Measurements from ENCODE around the gene BARX2.
A peak's percentile ranks its signal among the peaks of the same experiment; 100 is the strongest.
"Not testable (repeated sequence)": the region's sequence is repeated elsewhere in the genome, so short reads cannot be mapped to it uniquely, and the experiment has no call there.

BARX2 gene, protein sequence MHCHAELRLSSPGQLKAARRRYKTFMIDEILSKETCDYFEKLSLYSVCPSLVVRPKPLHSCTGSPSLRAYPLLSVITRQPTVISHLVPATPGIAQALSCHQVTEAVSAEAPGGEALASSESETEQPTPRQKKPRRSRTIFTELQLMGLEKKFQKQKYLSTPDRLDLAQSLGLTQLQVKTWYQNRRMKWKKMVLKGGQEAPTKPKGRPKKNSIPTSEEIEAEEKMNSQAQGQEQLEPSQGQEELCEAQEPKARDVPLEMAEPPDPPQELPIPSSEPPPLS

DNA sequence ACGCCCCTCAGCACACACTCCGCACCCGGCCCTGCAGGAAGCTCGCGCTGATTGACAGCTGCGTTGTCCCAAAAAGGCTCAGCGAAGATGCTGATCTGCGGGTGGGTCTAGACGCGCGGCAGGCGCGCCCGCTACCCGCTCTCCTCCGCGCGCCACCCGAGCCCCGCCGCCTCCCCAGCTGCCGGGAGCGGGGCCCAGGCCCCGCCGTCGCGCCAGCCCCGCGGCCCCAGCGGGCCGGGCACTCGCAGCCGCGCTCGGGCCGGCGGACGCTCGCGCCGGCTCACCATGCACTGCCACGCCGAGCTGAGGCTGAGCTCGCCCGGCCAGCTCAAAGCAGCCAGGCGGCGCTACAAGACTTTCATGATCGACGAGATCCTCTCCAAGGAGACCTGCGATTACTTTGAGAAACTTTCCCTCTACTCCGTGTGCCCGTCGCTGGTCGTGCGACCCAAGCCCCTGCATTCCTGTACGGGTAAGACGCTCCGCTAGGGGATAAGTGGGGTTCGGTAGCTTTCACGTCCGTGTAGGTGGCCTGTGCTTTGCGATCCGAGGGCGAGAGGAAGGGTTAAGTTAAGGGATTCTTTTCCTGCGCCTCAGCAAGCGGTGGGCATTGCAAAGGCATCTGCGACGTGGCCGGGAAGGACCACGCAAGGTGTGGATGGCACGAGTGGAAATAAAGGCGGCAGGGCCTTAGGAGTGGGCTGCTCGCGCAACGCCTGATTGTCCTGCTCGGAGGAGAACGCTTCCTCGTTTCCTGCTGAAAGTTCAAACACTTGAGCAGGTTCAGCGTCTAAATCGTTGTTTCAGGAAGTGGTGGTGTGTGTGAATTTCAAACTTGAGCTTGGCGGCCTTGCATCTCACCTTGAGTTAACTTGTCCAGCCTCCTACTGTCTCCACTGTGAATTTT lies at the start of gene BARX2:
TSS of gene BARX2 (plus strand) at position 98 of the 907 bp plus-strand sequence. CDS start at position 286, 188 bp downstream.
- DNase-seq (ENCODE audit: low read depth), result peak; percentile 57

DNA sequence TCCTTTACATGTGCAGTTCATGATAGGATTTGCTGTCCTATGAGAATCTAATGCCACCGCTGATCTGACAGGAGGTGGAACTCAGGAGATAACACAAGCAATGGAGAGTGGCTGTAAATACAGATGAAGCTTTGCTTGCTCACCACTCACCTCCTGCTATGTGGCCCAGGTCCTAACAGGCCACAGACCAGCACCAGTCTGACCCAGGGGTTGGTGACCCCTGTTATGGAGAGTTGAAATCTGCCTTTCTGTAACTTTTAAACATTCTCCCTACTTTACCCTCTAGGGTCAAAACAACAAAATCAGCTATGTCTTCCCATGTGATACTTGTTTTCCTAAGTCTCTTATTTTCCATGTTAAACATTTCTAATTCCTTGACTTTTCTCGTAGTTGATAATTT lies 48.7 kb upstream of the BARX2 start:
- no peak for DNase-seq (ENCODE audit: low read depth)

DNA sequence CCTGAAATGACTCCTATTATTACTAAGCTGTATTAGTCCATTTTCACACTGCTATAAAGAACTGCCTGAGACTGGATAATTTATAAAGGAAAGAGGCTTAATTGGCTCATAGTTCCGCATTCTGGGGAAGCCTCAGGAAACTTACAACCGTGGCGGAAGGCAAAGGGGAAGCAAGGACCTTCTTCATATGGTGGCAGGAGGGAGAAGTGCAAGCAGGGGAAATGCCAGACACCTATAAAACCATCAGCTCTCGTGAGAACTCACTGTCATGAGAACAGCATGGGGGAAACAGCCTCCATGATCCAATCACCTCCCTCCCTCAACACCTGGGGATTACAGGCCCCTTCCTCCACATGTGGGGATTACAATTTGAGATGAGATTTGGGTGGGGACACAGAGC lies 47.9 kb upstream of the BARX2 start:
- not testable (repeated sequence) for DNase-seq (ENCODE audit: low read depth)

GRCh38 chr11:129328756-129329155 lies 46.9 kb upstream of the BARX2 start:
- no peak for DNase-seq (ENCODE audit: low read depth)

- peak; percentile 24 for DNase-seq (ENCODE audit: low read depth)
These were observed 44.4 kb upstream of the BARX2 start for GRCh38 chr11:129331217-129331616.

DNA sequence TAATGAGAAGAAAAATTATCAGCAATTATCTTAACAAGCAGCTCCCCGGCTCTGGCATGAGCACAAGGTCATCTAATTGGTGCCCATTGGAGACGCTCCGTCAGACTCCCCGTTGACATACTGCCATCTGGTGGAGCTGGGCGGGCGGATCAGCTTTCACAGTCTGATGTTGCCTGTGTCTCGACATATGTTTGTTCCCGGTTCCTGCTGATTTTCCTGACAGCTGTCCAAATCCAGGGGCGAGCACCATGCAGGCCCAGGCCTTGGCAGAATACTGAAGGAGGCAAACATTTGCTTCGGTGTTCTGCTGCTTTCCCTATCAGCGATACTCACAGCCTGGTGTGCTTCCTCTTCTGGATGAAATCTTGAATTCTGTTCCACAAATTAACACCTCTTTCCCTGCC lies 43.8 kb upstream of the BARX2 start:
- peak; percentile 72 for DNase-seq (ENCODE audit: low read depth)

DNA sequence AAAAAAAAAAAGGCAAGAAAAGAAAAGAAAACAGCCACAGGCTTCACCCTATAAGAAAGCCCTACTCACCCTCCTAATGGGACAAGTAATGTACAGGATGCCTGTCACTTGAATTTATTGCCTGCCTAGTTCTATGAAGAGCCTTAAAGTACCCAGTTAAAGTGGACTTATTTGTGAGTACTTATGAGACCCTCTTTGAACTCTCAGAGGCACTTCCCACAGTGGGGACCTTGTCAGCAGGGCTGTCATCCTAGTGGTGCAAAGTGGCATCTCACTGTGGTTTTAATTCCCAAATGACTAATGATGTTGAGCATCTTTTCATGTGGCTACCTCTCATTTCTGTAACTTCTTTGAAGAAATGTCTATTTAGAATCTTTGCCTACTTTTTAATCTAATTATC lies 41.8 kb upstream of the BARX2 start:
- DNase-seq (ENCODE audit: low read depth), result no peak

- not testable (repeated sequence) for DNase-seq (ENCODE audit: low read depth)
These were observed 31.2 kb upstream of the BARX2 start for GRCh38 chr11:129344301-129344940.

- DNase-seq (ENCODE audit: low read depth), result peak; percentile 12
These were observed 28.7 kb upstream of the BARX2 start for GRCh38 chr11:129346916-129347315.

DNA sequence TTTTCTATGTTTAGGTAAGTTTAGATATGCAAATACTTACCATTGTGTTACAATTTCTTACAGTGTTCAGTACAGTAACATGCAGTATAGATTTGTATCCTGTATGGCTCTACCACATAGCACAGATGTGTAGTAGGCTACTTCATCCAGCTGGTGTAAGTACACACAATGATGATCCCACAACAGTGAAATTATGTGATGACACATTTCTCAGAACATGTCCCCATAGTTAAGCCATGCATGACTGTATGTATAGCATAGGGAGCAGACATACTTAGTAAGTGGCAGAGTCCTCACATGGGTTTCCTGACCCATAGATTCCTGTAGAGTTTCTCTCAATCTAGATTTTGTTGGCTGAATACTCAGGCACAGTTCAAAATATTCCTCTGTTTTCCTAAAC lies 26.8 kb upstream of the BARX2 start:
- DNase-seq (ENCODE audit: low read depth), result no peak

DNA sequence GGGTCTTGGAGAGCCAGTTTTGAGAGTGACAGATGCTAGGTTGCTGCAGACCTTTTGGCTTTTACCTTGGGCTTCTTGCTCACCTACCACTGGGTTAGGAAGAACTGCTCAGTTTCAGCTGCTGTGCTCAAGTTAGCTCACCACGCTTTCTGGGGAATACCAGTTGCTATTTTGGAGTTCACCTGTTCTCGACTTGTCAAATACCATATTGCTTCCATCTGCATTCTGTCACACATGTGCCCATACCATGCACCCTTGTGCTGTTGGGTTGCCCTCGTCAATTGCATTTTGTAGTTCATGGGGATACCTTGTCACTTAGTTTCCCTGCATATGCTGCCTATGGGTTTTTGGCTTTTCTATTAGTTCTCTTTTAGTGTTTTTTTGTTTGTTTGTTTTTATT lies 23.0 kb upstream of the BARX2 start:
- DNase-seq (ENCODE audit: low read depth), result no peak

DNA sequence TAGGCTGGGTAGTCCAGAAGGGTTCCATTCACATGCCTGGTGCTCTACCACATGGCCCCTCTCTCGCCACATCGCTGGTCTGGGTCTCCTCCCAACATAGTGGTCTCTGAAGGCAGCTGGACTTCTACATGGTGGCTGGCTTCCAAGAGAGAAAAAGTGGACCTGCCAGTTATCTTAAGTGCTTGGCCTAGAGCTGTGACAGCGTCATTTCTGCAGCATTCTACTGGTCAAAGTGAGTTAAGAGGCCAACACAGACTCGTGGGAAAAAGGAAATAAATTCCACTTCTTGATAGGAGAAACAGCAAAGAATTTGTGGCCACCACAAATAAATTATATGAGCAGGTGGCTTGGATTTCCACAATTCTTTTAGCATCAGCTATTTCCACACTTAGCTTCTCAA lies 21.0 kb upstream of the BARX2 start:
- no peak for DNase-seq (ENCODE audit: low read depth)

- no peak for DNase-seq (ENCODE audit: low read depth)
These were observed 15.9 kb upstream of the BARX2 start for GRCh38 chr11:129359748-129360147.

GRCh38 chr11:129364143-129364654 lies 11.4 kb upstream of the BARX2 start:
- peak; percentile 73 for DNase-seq (ENCODE audit: low read depth)

DNA sequence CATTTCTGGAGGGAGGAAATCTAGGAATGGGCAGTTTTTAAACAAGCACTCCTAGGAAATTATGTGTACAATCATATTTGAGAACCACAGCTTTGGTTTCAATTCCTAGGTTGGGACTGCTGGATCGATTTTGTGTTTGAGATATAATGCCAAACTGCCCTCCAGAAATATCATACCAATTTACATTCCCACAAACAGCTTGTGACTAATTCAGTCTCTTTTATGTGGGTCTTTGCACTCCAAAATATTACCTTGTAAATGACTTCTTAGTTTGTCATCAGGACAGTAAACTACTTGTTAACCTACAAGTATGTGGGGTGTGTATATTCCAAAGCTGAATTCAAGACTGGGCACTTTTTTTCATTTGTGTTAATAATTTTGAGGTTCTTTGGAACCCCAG lies 9.8 kb upstream of the BARX2 start:
- DNase-seq (ENCODE audit: low read depth), result no peak

- no peak for DNase-seq (ENCODE audit: low read depth)
These were observed 8.7 kb upstream of the BARX2 start for GRCh38 chr11:129366737-129367597.

- DNase-seq (ENCODE audit: low read depth), result no peak
These were observed 6.6 kb upstream of the BARX2 start for GRCh38 chr11:129368889-129369672.

DNA sequence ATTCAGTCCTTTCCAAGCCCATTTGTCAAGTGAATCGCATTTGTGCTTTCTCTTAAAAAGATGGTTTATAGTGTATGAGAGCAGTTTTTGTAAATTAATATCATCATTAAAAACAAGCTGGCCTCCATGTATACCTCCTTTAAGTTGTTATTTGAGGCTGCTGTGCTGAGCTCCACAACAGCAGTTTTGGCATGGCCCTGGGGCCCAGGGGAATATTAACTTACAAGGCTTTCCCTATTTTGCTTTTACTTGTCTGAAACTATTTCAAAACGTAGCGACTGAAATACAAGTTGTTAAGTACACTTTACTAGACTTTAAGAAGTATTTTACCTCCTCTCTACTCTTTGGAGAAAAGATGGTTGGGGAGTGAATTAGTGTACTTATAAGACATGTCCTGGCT lies 4.9 kb upstream of the BARX2 start:
- no peak for DNase-seq (ENCODE audit: low read depth)

DNA sequence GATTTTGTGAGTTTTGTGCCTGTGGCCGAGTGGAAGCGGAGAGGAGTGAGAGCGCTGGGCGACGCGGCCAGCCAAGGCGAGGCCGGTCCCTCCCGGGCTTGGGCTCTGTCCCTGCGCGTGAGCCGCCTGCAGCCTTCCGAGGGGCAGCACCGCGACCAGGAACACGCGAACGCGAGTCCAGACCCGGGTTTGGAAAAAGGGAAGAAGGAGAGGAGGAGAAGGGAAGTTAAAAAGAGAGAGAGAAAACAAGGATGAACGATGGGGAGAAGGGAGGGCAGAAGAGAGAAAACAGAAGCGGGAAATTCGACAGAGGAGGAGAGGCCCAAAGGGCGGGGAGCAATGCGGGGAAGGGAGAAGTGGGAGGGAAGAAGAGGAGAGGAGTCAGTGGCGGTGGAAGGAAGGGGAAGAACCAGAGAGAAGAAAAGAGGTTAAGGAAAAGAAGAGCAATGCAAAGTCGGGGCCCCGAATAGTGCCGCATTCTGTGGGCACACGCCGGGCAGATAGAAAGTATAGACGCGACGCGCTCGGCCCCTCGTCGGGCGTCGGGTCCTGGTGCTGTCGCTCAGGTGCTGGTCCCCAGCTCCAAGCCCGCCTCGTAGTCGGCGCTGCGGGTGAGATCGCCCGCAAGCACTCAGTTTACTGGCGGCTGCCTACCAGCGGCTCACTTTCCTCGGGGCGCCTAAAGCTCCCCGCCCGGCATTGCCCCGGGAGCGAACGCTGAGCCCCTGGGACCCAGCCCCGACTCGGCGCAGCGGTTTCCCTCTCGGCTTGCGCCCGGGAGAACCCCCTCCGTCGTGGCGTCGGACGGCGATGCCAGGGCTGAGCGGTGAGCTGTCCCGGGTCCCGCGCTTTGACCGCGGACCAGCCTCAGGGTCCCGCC lies 2.8 kb upstream of the BARX2 start:
- no peak for DNase-seq (ENCODE audit: low read depth)

- DNase-seq (ENCODE audit: low read depth), result peak; percentile 29
These were observed 2.1 kb upstream of the BARX2 start for GRCh38 chr11:129373489-129373953.

Data from amniotic epithelial cell (primary cell).